ENCODE measurements around the gene ASTN1.

The ASTN1 gene

DNA sequence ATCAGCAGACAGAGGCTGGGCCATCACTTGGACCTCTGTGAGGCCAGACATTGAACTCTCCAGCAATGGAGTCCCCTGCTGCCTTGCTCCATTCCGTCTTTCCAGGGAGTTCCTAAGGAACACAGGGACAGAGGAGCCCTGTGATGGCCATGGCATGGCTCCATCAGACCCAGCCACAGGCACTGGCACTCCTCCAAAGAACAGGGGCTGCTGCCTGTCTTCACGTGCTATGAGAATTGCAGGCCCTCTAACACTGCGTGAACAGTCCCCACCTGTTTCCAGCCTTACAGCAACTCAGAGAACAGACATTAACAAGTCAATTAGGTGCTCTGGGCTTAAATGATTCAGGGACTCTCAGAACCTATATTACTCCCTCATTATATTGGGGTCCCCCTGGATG, 140.8 kb downstream of the ASTN1 start:
- Histone ChIP-seq H3K9me3 (ENCODE audit: low read length) (no peaks in the 10 kb centered on the region), H3K27me3 (ENCODE audit: control insufficient read depth in 1 of 2, insufficient read depth in 2 of 2, low read length in 2 of 2) (no peaks in the 10 kb centered on the region), H3K4me3 (ENCODE audit: low read depth in 1 of 2, low read length in 2 of 2) (no peak overlapping the region), H3K36me3 (ENCODE audit: insufficient read depth, low read length) (no peaks in the 10 kb centered on the region), H3K9ac (ENCODE audit: low read length) (no peak overlapping the region), H3K27ac (ENCODE audit: low read depth, low read length) (no peak overlapping the region), H3K4me1 (ENCODE audit: insufficient read depth, low read length) (no peaks in the 10 kb centered on the region)

DNA sequence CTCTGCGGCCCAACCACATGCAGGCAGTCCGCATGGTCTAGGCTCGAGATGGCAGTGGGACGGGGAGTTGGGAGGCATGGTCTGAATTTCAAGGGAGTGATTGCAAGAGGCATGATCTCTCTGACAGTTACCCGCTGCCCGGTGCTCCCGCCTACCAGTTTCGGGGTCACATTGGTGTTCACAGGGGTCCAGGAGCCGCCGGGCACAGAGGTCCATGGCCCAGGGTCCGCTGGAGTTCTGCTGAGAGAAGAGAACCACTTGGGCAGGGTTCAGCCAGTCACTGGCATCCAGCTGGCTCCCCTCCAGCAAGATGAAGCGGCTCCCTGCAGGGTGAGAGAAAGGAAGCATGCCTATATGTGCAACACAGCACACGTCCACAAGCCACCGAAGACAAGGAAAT, 141.3 kb downstream of the ASTN1 start:
- Histone ChIP-seq H3K36me3 (ENCODE audit: insufficient read depth, low read length) (no peaks in the 10 kb centered on the region), H3K4me1 (ENCODE audit: insufficient read depth, low read length) (no peaks in the 10 kb centered on the region), H3K27ac (ENCODE audit: low read depth, low read length) (no peak overlapping the region), H3K27me3 (ENCODE audit: control insufficient read depth in 1 of 2, insufficient read depth in 2 of 2, low read length in 2 of 2) (no peaks in the 10 kb centered on the region), H3K9me3 (ENCODE audit: low read length) (no peaks in the 10 kb centered on the region), H3K9ac (ENCODE audit: low read length) (no peak overlapping the region), H3K4me3 (ENCODE audit: low read depth in 1 of 2, low read length in 2 of 2) (no peak overlapping the region)

DNA sequence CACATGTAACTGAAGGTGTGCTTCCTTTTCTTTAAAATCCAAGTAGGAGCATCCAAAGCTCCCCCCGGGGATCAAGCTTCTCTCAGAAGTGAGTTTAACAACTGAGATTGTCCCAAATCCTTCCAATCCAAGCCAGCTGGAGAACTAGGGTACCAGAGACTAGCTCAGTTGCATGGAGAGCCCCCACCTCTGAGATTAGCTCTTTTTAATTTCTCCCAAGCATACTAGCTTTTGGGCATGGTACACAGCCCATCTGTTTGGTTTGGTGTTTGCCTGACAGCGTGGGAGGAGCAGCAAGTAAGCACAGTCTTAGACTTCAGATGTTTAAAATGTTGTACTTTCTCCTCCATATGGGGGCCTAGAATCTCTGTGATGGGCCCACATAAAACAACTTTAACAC, 142.8 kb downstream of the ASTN1 start:
- Histone ChIP-seq H3K9me3 (ENCODE audit: low read length) (no peaks in the 10 kb centered on the region), H3K4me3 (ENCODE audit: low read depth in 1 of 2, low read length in 2 of 2) (no peak overlapping the region), H3K36me3 (ENCODE audit: insufficient read depth, low read length) (no peaks in the 10 kb centered on the region), H3K4me1 (ENCODE audit: insufficient read depth, low read length) (no peaks in the 10 kb centered on the region), H3K27me3 (ENCODE audit: control insufficient read depth in 1 of 2, insufficient read depth in 2 of 2, low read length in 2 of 2) (no peaks in the 10 kb centered on the region), H3K27ac (ENCODE audit: low read depth, low read length) (no peak overlapping the region), H3K9ac (ENCODE audit: low read length) (no peak overlapping the region)

DNA sequence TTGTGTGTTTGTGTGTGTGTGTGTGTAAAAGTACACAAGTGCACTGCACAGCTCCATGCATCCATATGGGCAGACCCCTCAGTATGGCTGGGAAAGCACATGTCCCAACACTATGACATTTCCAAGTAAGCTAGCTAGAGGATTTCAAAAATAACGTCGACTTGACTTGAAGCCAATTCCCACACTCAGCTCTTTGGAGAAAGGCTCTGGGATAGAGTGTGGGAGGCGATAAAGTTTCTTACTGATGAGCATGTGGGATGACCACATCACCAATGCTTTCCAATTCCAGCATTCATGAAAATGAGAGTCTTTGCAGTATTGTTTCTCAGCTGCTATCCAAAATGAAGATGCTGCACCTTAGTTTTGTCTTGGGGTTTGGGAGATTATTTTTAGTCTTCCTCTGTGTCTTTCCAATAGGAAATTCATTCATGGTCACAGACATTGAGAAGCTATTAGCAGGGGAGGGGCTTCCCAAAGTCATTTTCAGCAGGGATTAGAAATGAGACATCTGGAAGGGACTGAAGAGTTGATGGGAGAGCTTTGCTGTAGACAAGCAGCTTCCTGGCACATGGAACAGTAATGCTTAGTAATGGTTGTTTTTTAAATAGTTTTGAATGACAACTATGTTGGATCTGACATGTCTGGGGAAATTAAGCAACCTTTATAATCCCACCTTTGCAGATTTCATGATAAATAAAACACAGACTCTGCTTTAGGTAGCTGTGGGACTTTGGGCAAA, 143.5 kb downstream of the ASTN1 start:
- H3K9ac ChIP-seq (ENCODE audit: low read length): no peak overlapping the region
- no peaks in the 10 kb centered on the region for H3K4me1 ChIP-seq (ENCODE audit: insufficient read depth, low read length)
- H3K9me3 ChIP-seq (ENCODE audit: low read length): no peaks in the 10 kb centered on the region
- no peak overlapping the region for H3K4me3 ChIP-seq (ENCODE audit: low read depth in 1 of 2, low read length in 2 of 2)
- H3K27me3 ChIP-seq (ENCODE audit: control insufficient read depth in 1 of 2, insufficient read depth in 2 of 2, low read length in 2 of 2): no peaks in the 10 kb centered on the region
- H3K27ac ChIP-seq (ENCODE audit: low read depth, low read length): no peak overlapping the region
- H3K36me3 ChIP-seq (ENCODE audit: insufficient read depth, low read length): no peaks in the 10 kb centered on the region

GRCh38 chr1:177017287-177017852, 147.1 kb downstream of the ASTN1 start:
- Histone ChIP-seq H3K4me1 (ENCODE audit: insufficient read depth, low read length) (no peaks in the 10 kb centered on the region), H3K27me3 (ENCODE audit: control insufficient read depth in 1 of 2, insufficient read depth in 2 of 2, low read length in 2 of 2) (no peaks in the 10 kb centered on the region), H3K9ac (ENCODE audit: low read length) (no peak overlapping the region), H3K4me3 (ENCODE audit: low read depth in 1 of 2, low read length in 2 of 2) (no peak overlapping the region), H3K9me3 (ENCODE audit: low read length) (no peaks in the 10 kb centered on the region), H3K36me3 (ENCODE audit: insufficient read depth, low read length) (no peaks in the 10 kb centered on the region), H3K27ac (ENCODE audit: low read depth, low read length) (no peak overlapping the region)

- Histone ChIP-seq H3K36me3 (ENCODE audit: insufficient read depth, low read length) (no peaks in the 10 kb centered on the region), H3K27ac (ENCODE audit: low read depth, low read length) (no peak overlapping the region), H3K4me1 (ENCODE audit: insufficient read depth, low read length) (no peaks in the 10 kb centered on the region), H3K9ac (ENCODE audit: low read length) (no peak overlapping the region), H3K4me3 (ENCODE audit: low read depth in 1 of 2, low read length in 2 of 2) (no peak overlapping the region), H3K9me3 (ENCODE audit: low read length) (no peaks in the 10 kb centered on the region), H3K27me3 (ENCODE audit: control insufficient read depth in 1 of 2, insufficient read depth in 2 of 2, low read length in 2 of 2) (no peaks in the 10 kb centered on the region)
Observed at GRCh38 chr1:177014325-177014724, 150.2 kb downstream of the ASTN1 start.

DNA sequence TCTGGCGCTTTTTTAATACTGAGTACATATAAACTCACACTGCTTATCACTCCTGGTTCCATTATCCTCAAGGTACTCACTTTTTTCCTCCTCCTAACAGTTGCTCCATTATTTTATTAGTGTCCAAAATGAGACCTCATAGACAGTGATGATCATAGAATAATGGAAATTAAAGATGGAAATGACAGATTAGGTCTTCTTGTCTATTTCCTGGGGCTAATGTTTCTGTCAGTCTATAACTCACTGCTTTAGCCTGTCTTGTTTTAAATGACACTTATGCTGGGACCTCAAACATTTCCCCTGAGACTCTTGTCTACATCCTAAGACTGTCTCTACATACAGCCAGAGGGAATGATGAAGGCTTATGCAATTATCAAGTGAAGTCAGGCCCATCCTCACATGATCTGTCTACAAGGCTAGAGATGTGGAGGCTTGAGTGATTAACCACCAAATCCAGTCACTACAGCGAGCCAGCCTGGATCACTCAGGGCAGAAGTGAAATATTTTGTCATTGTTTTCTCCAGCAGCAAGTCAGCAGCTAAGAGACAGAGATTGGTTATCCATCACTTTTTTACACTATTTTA, 152.1 kb downstream of the ASTN1 start:
- Histone ChIP-seq H3K27ac (ENCODE audit: low read depth, low read length) (no peak overlapping the region), H3K4me1 (ENCODE audit: insufficient read depth, low read length) (no peaks in the 10 kb centered on the region), H3K4me3 (ENCODE audit: low read depth in 1 of 2, low read length in 2 of 2) (no peak overlapping the region), H3K36me3 (ENCODE audit: insufficient read depth, low read length) (no peaks in the 10 kb centered on the region), H3K9me3 (ENCODE audit: low read length) (no peaks in the 10 kb centered on the region), H3K9ac (ENCODE audit: low read length) (no peak overlapping the region), H3K27me3 (ENCODE audit: control insufficient read depth in 1 of 2, insufficient read depth in 2 of 2, low read length in 2 of 2) (no peaks in the 10 kb centered on the region)

- no peaks in the 10 kb centered on the region for H3K4me1 ChIP-seq (ENCODE audit: insufficient read depth, low read length)
Observed at GRCh38 chr1:177011508-177011907, 153.0 kb downstream of the ASTN1 start.

DNA sequence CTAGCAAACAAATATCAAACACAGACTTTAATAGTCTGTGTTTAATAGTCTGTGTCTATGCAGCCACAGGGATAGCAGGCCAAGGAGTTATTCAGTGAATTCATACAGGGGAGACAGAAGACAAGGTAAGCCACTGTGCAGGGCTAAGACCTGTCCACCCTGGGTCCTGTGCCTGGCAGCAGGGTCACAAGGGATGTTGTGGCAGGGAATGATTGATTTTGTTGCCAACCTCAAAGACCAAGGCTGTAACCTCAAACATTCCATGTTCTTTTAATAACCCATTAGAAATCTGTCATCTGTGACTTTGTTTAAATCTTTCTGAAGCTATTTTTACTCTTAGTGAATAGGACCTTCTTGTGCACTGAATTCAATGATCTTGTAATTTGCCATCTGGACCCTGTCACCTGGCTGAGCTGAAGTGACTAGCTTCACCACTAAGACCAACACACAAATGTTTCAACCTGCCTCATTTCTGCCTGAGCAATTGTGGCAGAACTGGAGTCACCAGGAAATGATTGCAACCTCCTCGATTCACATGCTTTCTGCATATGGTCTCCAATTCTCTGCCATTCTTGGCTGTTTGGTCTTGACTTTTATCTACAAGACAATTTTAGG, 154.2 kb downstream of the ASTN1 start:
- Histone ChIP-seq H3K9me3 (ENCODE audit: low read length) (no peaks in the 10 kb centered on the region), H3K27ac (ENCODE audit: low read depth, low read length) (no peak overlapping the region), H3K4me3 (ENCODE audit: low read depth in 1 of 2, low read length in 2 of 2) (no peak overlapping the region), H3K36me3 (ENCODE audit: insufficient read depth, low read length) (no peaks in the 10 kb centered on the region), H3K9ac (ENCODE audit: low read length) (no peak overlapping the region), H3K27me3 (ENCODE audit: control insufficient read depth in 1 of 2, insufficient read depth in 2 of 2, low read length in 2 of 2) (no peaks in the 10 kb centered on the region), H3K4me1 (ENCODE audit: insufficient read depth, low read length) (no peaks in the 10 kb centered on the region)

More at GRCh38 chr1:177011508-177011907, 153.0 kb downstream of the ASTN1 start:
- Histone ChIP-seq H3K9ac (ENCODE audit: low read length) (no peak overlapping the region), H3K27me3 (ENCODE audit: control insufficient read depth in 1 of 2, insufficient read depth in 2 of 2, low read length in 2 of 2) (no peaks in the 10 kb centered on the region), H3K27ac (ENCODE audit: low read depth, low read length) (no peak overlapping the region), H3K36me3 (ENCODE audit: insufficient read depth, low read length) (no peaks in the 10 kb centered on the region), H3K9me3 (ENCODE audit: low read length) (no peaks in the 10 kb centered on the region), H3K4me3 (ENCODE audit: low read depth in 1 of 2, low read length in 2 of 2) (no peak overlapping the region)

GRCh38 chr1:177008653-177009052, 155.9 kb downstream of the ASTN1 start:
- Histone ChIP-seq H3K27ac (ENCODE audit: low read depth, low read length) (no peak overlapping the region), H3K4me3 (ENCODE audit: low read depth in 1 of 2, low read length in 2 of 2) (no peak overlapping the region), H3K4me1 (ENCODE audit: insufficient read depth, low read length) (no peaks in the 10 kb centered on the region), H3K9ac (ENCODE audit: low read length) (no peak overlapping the region), H3K27me3 (ENCODE audit: control insufficient read depth in 1 of 2, insufficient read depth in 2 of 2, low read length in 2 of 2) (no peaks in the 10 kb centered on the region), H3K9me3 (ENCODE audit: low read length) (no peaks in the 10 kb centered on the region), H3K36me3 (ENCODE audit: insufficient read depth, low read length) (no peaks in the 10 kb centered on the region)

GRCh38 chr1:177007437-177008161, 156.9 kb downstream of the ASTN1 start:
- Histone ChIP-seq H3K27me3 (ENCODE audit: control insufficient read depth in 1 of 2, insufficient read depth in 2 of 2, low read length in 2 of 2) (no peaks in the 10 kb centered on the region), H3K4me1 (ENCODE audit: insufficient read depth, low read length) (no peaks in the 10 kb centered on the region), H3K9ac (ENCODE audit: low read length) (no peak overlapping the region), H3K36me3 (ENCODE audit: insufficient read depth, low read length) (no peaks in the 10 kb centered on the region), H3K4me3 (ENCODE audit: low read depth in 1 of 2, low read length in 2 of 2) (no peak overlapping the region), H3K27ac (ENCODE audit: low read depth, low read length) (no peak overlapping the region), H3K9me3 (ENCODE audit: low read length) (no peaks in the 10 kb centered on the region)

Data from muscle layer of colon (tissue), 2 donors.